H7 (cell line): ENCODE measurements around the gene KLF11. TPM values are rescaled to one million over a fixed set of nuclear protein-coding genes. Genes with fewer than 3 reads are reported as not detected.
"Not testable (repeated sequence)": the region's sequence is repeated elsewhere in the genome, so short reads cannot be mapped to it uniquely, and the experiment has no call there.

ENCODE experiments used
- DNase-seq: peaks from one replicate; pipeline ENCODE4 v3.0.0; 2012
- H3K27me3 ChIP-seq: 2 replicates; pipeline ENCODE4 v1.6.0; 2011; ENCODE audit warnings: mild to moderate bottlenecking, low read length; ENCODE audit not compliant: control insufficient read depth, insufficient read depth
- H3K36me3 ChIP-seq: replicated peaks from 2 replicates; pipeline ENCODE4 v1.5.1; 2011; ENCODE audit warnings: low read length; ENCODE audit not compliant: control insufficient read depth, insufficient read depth
- H3K4me3 ChIP-seq: 2 replicates; pipeline ENCODE4 v1.5.1; 2011; ENCODE audit warnings: low read depth, mild to moderate bottlenecking, control low read depth, low read length, moderate library complexity; ENCODE audit not compliant: insufficient read depth
- total RNA-seq: library from RNA; depleted of rRNA; stranded (reverse); fragments of >200 nt; shearing (Covaris generic); gene quantifications from 2 replicates; pipeline ENCODE4 v1.2.3, GENCODE V29; 2014

KLF11 gene
- total RNA-seq, 1 experiment from 2014 or later = 11.8 TPM

- H3K36me3 ChIP-seq, DNase-seq, H3K4me3 ChIP-seq, H3K27me3 ChIP-seq: not testable (repeated sequence)
These were observed 29.5 kb upstream of the KLF11 start for GRCh38 chr2:10013651-10014417.

GRCh38 chr2:10014418-10015190, 28.7 kb upstream of the KLF11 start:
- Histone ChIP-seq H3K27me3 (no peaks in the 10 kb centered on the region), H3K36me3 (no peaks in the 10 kb centered on the region), H3K4me3 (no peak overlapping the region)
- no peak for DNase-seq

- not testable (repeated sequence) for H3K36me3 ChIP-seq, DNase-seq, H3K4me3 ChIP-seq, H3K27me3 ChIP-seq
These were observed 27.9 kb upstream of the KLF11 start for GRCh38 chr2:10015376-10015989.

- no peaks in the 10 kb centered on the region for H3K36me3 ChIP-seq
- H3K4me3 ChIP-seq = no peak overlapping the region
- DNase-seq = no peak
- H3K27me3 ChIP-seq = no peaks in the 10 kb centered on the region
These were observed 27.1 kb upstream of the KLF11 start for GRCh38 chr2:10016001-10016801.

GRCh38 chr2:10016802-10017258, 26.5 kb upstream of the KLF11 start:
- no peak for DNase-seq
- H3K27me3 ChIP-seq = no peaks in the 10 kb centered on the region
- H3K36me3 ChIP-seq = no peaks in the 10 kb centered on the region
- no peak overlapping the region for H3K4me3 ChIP-seq

- H3K4me3 ChIP-seq = no peak overlapping the region
- no peak for DNase-seq
- H3K36me3 ChIP-seq = no peaks in the 10 kb centered on the region
- H3K27me3 ChIP-seq = no peaks in the 10 kb centered on the region
These were observed 25.9 kb upstream of the KLF11 start for GRCh38 chr2:10017313-10017941.

GRCh38 chr2:10019174-10019573, 24.2 kb upstream of the KLF11 start:
- Histone ChIP-seq H3K4me3 (no peak overlapping the region), H3K27me3 (no peaks in the 10 kb centered on the region), H3K36me3 (no peaks in the 10 kb centered on the region)
- DNase-seq = no peak

- DNase-seq = peak; percentile 79
- Histone ChIP-seq H3K27me3 (no peaks in the 10 kb centered on the region), H3K36me3 (no peaks in the 10 kb centered on the region), H3K4me3 (no peak overlapping the region)
These were observed 23.5 kb upstream of the KLF11 start for GRCh38 chr2:10019602-10020400.

GRCh38 chr2:10022041-10022421, 21.3 kb upstream of the KLF11 start:
- H3K36me3 ChIP-seq = no peaks in the 10 kb centered on the region
- no peaks in the 10 kb centered on the region for H3K27me3 ChIP-seq
- H3K4me3 ChIP-seq = no peak overlapping the region
- peak; percentile 37 for DNase-seq

- H3K27me3 ChIP-seq = no peaks in the 10 kb centered on the region
- H3K4me3 ChIP-seq = no peak overlapping the region
- DNase-seq = no peak
- H3K36me3 ChIP-seq = no peaks in the 10 kb centered on the region
These were observed 20.9 kb upstream of the KLF11 start for GRCh38 chr2:10022445-10022844.

- no peaks in the 10 kb centered on the region for H3K27me3 ChIP-seq
- H3K36me3 ChIP-seq = no peaks in the 10 kb centered on the region
- peak; percentile 40 for DNase-seq
These were observed 20.2 kb upstream of the KLF11 start for GRCh38 chr2:10022966-10023662.

GRCh38 chr2:10026940-10027569, 16.3 kb upstream of the KLF11 start:
- no peak for DNase-seq
- no peaks in the 10 kb centered on the region for H3K27me3 ChIP-seq
- H3K36me3 ChIP-seq = no peaks in the 10 kb centered on the region
- H3K4me3 ChIP-seq = no peak overlapping the region

More at GRCh38 chr2:10022966-10023662, 20.2 kb upstream of the KLF11 start:
- no peak overlapping the region for H3K4me3 ChIP-seq
